ENCODE data around the gene TNFSF8.

TNFSF8 gene

GRCh38 chr9:114950761-114951160 is 20.4 kb upstream of the TNFSF8 start:
- TF ChIP-seq, protein P1, sequence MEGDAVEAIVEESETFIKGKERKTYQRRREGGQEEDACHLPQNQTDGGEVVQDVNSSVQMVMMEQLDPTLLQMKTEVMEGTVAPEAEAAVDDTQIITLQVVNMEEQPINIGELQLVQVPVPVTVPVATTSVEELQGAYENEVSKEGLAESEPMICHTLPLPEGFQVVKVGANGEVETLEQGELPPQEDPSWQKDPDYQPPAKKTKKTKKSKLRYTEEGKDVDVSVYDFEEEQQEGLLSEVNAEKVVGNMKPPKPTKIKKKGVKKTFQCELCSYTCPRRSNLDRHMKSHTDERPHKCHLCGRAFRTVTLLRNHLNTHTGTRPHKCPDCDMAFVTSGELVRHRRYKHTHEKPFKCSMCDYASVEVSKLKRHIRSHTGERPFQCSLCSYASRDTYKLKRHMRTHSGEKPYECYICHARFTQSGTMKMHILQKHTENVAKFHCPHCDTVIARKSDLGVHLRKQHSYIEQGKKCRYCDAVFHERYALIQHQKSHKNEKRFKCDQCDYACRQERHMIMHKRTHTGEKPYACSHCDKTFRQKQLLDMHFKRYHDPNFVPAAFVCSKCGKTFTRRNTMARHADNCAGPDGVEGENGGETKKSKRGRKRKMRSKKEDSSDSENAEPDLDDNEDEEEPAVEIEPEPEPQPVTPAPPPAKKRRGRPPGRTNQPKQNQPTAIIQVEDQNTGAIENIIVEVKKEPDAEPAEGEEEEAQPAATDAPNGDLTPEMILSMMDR (conservative IDR thresholded peaks at IDR 0.05) = no peak
- no peak overlapping the region for H3K27ac ChIP-seq

GRCh38 chr9:114947058-114947457 is 16.7 kb upstream of the TNFSF8 start:
- TF ChIP-seq, protein P1 (conservative IDR thresholded peaks at IDR 0.05) = no peak
- H3K27ac ChIP-seq = no peak overlapping the region

DNA sequence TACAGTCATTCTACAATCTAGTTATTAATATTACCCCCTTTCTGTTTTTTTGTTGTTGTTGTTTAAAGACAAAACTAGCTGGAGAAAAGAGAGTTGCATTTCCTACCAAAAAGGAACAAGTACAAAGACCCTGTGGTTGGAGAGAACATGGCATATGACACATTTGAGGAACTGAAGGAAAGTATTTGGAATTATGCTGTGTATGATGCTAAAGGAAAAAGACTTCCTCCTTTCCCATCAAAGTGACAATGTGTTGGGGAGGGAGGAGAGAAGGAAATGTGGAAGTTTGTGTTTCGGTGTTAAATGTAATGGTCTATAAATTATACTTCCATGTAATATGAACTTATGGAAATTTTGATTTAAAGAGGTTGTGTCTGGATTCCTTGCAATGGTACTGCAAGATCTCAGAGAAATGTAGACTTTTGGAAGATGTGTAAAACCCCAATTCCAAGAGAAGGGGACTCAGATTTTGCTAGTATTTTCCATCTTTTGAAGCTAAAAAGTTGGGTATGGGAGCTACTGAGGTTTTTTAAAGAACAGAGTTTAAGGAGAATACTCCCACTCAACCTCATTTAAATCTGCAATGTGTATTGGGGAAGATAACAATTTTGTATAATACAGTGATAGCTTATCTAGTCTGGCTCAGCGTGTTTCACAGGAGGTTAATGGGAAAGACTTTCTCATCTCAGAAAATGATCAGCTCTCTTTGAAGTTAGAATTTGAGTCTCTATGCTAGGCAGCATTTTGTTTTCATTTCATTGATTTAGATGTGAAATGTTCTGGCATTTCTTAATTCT is 15.4 kb upstream of the TNFSF8 start:
- TF ChIP-seq, protein P1 (conservative IDR thresholded peaks at IDR 0.05) = no peak

DNA sequence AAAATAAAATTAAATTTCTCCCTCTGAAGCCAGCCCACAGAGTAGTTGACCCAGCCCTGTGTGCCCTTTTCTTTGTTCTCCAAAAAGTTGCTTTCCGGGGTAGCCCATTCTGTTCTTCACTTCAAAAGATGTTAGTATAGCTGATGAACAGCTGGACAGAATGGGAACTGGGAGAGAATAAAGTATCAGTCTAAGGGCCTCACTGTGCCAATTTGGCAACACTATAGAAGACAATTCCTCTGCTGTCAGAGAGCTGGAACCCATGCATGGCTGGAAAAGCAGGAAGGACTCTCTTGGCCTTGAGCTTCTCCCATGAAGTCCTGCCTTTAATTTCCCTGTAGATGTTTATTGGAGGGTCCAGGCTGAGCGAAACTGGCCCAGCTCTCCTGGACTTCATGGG is 11.0 kb upstream of the TNFSF8 start:
- H3K27ac ChIP-seq = no peak overlapping the region
- TF ChIP-seq, protein P1 (conservative IDR thresholded peaks at IDR 0.05) = no peak

More for the DNA sequence above, 15.4 kb upstream of the TNFSF8 start:
- no peak overlapping the region for H3K27ac ChIP-seq

- no peak overlapping the region for H3K27ac ChIP-seq
- TF ChIP-seq, protein P1 (conservative IDR thresholded peaks at IDR 0.05) = no peak
Observed at GRCh38 chr9:114938687-114939575, 8.5 kb upstream of the TNFSF8 start.

DNA sequence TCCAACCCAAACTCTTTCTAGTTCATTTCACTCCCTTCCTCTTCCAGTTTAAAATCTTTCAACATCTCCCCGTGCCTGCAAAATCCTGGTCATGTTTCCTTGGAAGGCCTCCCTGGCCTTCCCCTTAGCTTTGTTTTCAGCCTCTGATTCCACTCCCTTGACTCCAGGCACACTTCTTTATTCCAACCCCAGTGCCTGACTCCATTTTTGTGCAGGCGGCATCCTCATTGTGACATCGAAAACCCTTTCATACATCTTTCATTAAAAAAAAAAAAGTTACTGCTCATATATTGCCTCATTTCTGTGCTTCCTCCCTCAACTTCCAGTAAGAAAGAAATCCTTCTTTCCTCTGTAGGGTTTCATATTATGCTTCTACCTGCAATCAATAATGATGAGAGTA is 7.1 kb upstream of the TNFSF8 start:
- H3K27ac ChIP-seq = no peak overlapping the region

DNA sequence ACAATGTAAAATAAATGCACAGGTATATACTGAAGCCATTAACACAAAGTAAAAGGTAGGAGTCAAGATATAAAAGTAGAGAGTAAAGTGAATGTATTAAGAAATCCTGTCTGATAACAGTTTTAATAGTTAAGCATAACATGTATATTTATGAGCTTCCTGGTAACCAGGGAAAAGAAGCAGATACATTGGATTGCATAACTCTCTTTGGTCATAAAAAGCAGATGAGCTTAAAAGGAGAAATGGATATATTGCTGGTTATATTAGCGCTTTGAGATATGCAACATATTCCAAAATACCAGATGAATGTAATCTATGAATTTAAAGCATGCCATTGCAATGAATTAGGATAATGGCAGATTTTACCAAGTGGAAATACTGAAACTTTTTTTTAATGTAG is 6.2 kb upstream of the TNFSF8 start:
- H3K27ac ChIP-seq = no peak overlapping the region
- TF ChIP-seq, protein P1 (conservative IDR thresholded peaks at IDR 0.05) = no peak

More for the DNA sequence above, 7.1 kb upstream of the TNFSF8 start:
- TF ChIP-seq, protein P1 (conservative IDR thresholded peaks at IDR 0.05) = no peak
